Upper lobe of left lung (tissue), 6 donors: ENCODE measurements around the gene MITF. TPM values are rescaled to one million over a fixed set of nuclear protein-coding genes. Genes with fewer than 3 reads are reported as not detected.

ENCODE experiments used
- ATAC-seq, 2 donors: fragments of 200-7000 bp; cut with Tn5 transposase; one replicate each; pipeline ENCODE4 v1.9.1; 2022; ENCODE audit warnings: mild to moderate bottlenecking in 2 of 2, moderate library complexity in 2 of 2; ENCODE audit not compliant: low FRiP score in 2 of 2
- DNase-seq, 2 donors: peaks; one replicate each; pipeline ENCODE4 v3.0.0-alpha.2; 2019 to 2020
- H3K27ac ChIP-seq, 4 donors: fragments of 200-600 bp; sonication (generic); one replicate each; pipeline ENCODE4 v1.5.1; 2016 to 2019
- H3K27me3 ChIP-seq, 4 donors: fragments of 200-600 bp; sonication (generic); one replicate each; pipeline ENCODE4 v1.5.1; 2017 to 2019
- H3K36me3 ChIP-seq, 4 donors: fragments of 200-600 bp; sonication (generic); one replicate each; pipeline ENCODE4 v1.5.1; 2016 to 2019
- H3K4me1 ChIP-seq, 4 donors: fragments of 200-600 bp; sonication (generic); one replicate each; pipeline ENCODE4 v1.5.1; 2018 to 2019
- H3K4me3 ChIP-seq, 4 donors: fragments of 200-600 bp; sonication (generic); one replicate each; pipeline ENCODE4 v1.5.1; 2017 to 2019; ENCODE audit warnings: mild to moderate bottlenecking in 2 of 4, moderate library complexity in 1 of 4
- H3K9me3 ChIP-seq, 4 donors: fragments of 200-600 bp; sonication (generic); one replicate each; pipeline ENCODE4 v1.5.1; 2018 to 2019
- EP300 ChIP-seq, 4 donors: sonication (generic); formaldehyde crosslinking; IDR thresholded peaks; one replicate each; pipeline ENCODE4 v1.5.1; 2017; ENCODE audit warnings: antibody characterized with exemption in 4 of 4, control low read depth in 2 of 4
- POLR2A ChIP-seq, 4 donors: fragments of 450-650 bp; IDR thresholded peaks; one replicate each; pipeline ENCODE4 v1.5.1; 2016 to 2017; ENCODE audit warnings: antibody characterized with exemption in 4 of 4, mild to moderate bottlenecking in 2 of 4
- POLR2AphosphoS5 ChIP-seq, 2 donors: sonication (generic); formaldehyde crosslinking; IDR thresholded peaks; one replicate each; pipeline ENCODE4 v1.5.1; 2017; ENCODE audit warnings: antibody characterized with exemption in 2 of 2
- WGBS, 2 donors: methylation state at CpG; one replicate each; pipeline ENCODE4 v1.1.5; 2017 to 2018; 5-methylcytosine and 5-hydroxymethylcytosine counted together
- total RNA-seq, 6 donors: library from RNA; depleted of rRNA in 4 of 6; stranded (reverse); fragments of >200 nt in 4 of 6; gene quantifications; one replicate each; pipeline versions ENCODE4 v1.1.0 to v1.2.1, GENCODE V29; 2016 to 2021
- TF ChIP-seq, protein P1 (sequence below), 6 experiments: fragments of 450-650 bp in 4 of 6; fragments of 200-600 bp in 2 of 6; sonication (generic) in 2 of 6; IDR thresholded peaks; one replicate each; pipeline ENCODE4 v1.5.1; 2016 to 2019; ENCODE audit warnings: antibody characterized with exemption in 6 of 6
- donor health status: DM: no; HTN: no; CAD: no; lungs with moderate emphysema.
- donor health status: DM: no; HTN: yes; CAD: no; lungs with severe emphysema.

Gene MITF
- total RNA-seq, 6 donors from 2014 or later = 21.9 to 37.2 (median 29.5) TPM

- Histone ChIP-seq H3K27me3 (no peaks in the 10 kb centered on the region), H3K4me1 (peaks cover 0 to 4% (median 0%) of the 10 kb centered on the region in 4 donors), H3K27ac (no peak overlapping the region), H3K36me3 (no peaks in the 10 kb centered on the region), H3K9me3 (no peaks in the 10 kb centered on the region), H3K4me3 (no peak overlapping the region)
- DNase-seq (peak in 1 of 2 donors; percentile 1), ATAC-seq (no peak)
- no peak for TF ChIP-seq EP300 (IDR thresholded peaks at IDR 0.05)
- TF ChIP-seq POLR2A (IDR thresholded peaks at IDR 0.05) = no peak
- no peak for TF ChIP-seq POLR2AphosphoS5 (IDR thresholded peaks at IDR 0.05)
- TF ChIP-seq, protein P1, sequence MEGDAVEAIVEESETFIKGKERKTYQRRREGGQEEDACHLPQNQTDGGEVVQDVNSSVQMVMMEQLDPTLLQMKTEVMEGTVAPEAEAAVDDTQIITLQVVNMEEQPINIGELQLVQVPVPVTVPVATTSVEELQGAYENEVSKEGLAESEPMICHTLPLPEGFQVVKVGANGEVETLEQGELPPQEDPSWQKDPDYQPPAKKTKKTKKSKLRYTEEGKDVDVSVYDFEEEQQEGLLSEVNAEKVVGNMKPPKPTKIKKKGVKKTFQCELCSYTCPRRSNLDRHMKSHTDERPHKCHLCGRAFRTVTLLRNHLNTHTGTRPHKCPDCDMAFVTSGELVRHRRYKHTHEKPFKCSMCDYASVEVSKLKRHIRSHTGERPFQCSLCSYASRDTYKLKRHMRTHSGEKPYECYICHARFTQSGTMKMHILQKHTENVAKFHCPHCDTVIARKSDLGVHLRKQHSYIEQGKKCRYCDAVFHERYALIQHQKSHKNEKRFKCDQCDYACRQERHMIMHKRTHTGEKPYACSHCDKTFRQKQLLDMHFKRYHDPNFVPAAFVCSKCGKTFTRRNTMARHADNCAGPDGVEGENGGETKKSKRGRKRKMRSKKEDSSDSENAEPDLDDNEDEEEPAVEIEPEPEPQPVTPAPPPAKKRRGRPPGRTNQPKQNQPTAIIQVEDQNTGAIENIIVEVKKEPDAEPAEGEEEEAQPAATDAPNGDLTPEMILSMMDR (IDR thresholded peaks at IDR 0.05) = no peak
- WGBS, 2 donors = 80 to 82% methylated on average over 12 to 15 of the region's 15 CpGs
These were observed 260.8 kb downstream of the MITF start for GRCh38 chr3:70000028-70000410.

- Histone ChIP-seq H3K27ac (no peak overlapping the region), H3K4me3 (no peak overlapping the region), H3K27me3 (no peaks in the 10 kb centered on the region), H3K9me3 (no peaks in the 10 kb centered on the region), H3K36me3 (no peaks in the 10 kb centered on the region), H3K4me1 (peaks cover 0 to 4% (median 0%) of the 10 kb centered on the region in 4 donors)
- DNase-seq (no peak), ATAC-seq (no peak)
- TF ChIP-seq, protein P1 (IDR thresholded peaks at IDR 0.05) = no peak
- TF ChIP-seq POLR2A (IDR thresholded peaks at IDR 0.05) (no peak), POLR2AphosphoS5 (IDR thresholded peaks at IDR 0.05) (no peak)
- 42 to 72% methylated on average over 4 of the region's 4 CpGs for WGBS, 2 donors
These were observed 261.4 kb downstream of the MITF start for GRCh38 chr3:70000563-70001081.

- no peak for DNase-seq
- H3K27ac ChIP-seq = no peak overlapping the region
- TF ChIP-seq, protein P1 (IDR thresholded peaks at IDR 0.05) = no peak
- TF ChIP-seq POLR2A (IDR thresholded peaks at IDR 0.05) = no peak
- no peak for TF ChIP-seq EP300 (IDR thresholded peaks at IDR 0.05)
- TF ChIP-seq POLR2AphosphoS5 (IDR thresholded peaks at IDR 0.05) = no peak
- no peak overlapping the region for H3K4me3 ChIP-seq
- H3K27me3 ChIP-seq = no peaks in the 10 kb centered on the region
- H3K36me3 ChIP-seq = no peaks in the 10 kb centered on the region
- ATAC-seq = no peak
- no peaks in the 10 kb centered on the region for H3K9me3 ChIP-seq
- peaks cover 0 to 4% (median 0%) of the 10 kb centered on the region in 4 donors for H3K4me1 ChIP-seq
These were observed 263.9 kb downstream of the MITF start for GRCh38 chr3:70003119-70003518.

- Histone ChIP-seq H3K36me3 (no peaks in the 10 kb centered on the region), H3K9me3 (no peaks in the 10 kb centered on the region), H3K4me3 (no peak overlapping the region), H3K27ac (no peak overlapping the region), H3K4me1 (no peaks in the 10 kb centered on the region), H3K27me3 (no peaks in the 10 kb centered on the region)
- DNase-seq (no peak), ATAC-seq (no peak)
- TF ChIP-seq POLR2A (IDR thresholded peaks at IDR 0.05) (no peak), EP300 (IDR thresholded peaks at IDR 0.05) (no peak), POLR2AphosphoS5 (IDR thresholded peaks at IDR 0.05) (no peak)
- TF ChIP-seq, protein P1 (IDR thresholded peaks at IDR 0.05) = no peak
- 66% methylated on average over 4 of the region's 4 CpGs for WGBS, 2 donors
These were observed 266.8 kb downstream of the MITF start for GRCh38 chr3:70006089-70006488.

GRCh38 chr3:70010346-70010745 is 271.1 kb downstream of the MITF start:
- TF ChIP-seq POLR2AphosphoS5 (IDR thresholded peaks at IDR 0.05) (no peak), EP300 (IDR thresholded peaks at IDR 0.05) (no peak), POLR2A (IDR thresholded peaks at IDR 0.05) (no peak)
- TF ChIP-seq, protein P1 (IDR thresholded peaks at IDR 0.05) = no peak
- no peak overlapping the region for H3K4me3 ChIP-seq
- DNase-seq = no peak
- no peaks in the 10 kb centered on the region for H3K4me1 ChIP-seq
- no peak overlapping the region for H3K27ac ChIP-seq
- ATAC-seq = no peak
- WGBS, 2 donors = 63 to 65% methylated on average over 2 of the region's 2 CpGs
- H3K9me3 ChIP-seq = no peaks in the 10 kb centered on the region
- H3K27me3 ChIP-seq = no peaks in the 10 kb centered on the region
- no peaks in the 10 kb centered on the region for H3K36me3 ChIP-seq
